GM21390 (cell line): ENCODE data around the gene TMEM215.

Source experiments
- ATAC-seq: cut with Tn5 transposase; IDR thresholded peaks from one replicate; pipeline ENCODE4 v1.9.1; 2021; ENCODE audit not compliant: unreplicated experiment

Gene TMEM215

DNA sequence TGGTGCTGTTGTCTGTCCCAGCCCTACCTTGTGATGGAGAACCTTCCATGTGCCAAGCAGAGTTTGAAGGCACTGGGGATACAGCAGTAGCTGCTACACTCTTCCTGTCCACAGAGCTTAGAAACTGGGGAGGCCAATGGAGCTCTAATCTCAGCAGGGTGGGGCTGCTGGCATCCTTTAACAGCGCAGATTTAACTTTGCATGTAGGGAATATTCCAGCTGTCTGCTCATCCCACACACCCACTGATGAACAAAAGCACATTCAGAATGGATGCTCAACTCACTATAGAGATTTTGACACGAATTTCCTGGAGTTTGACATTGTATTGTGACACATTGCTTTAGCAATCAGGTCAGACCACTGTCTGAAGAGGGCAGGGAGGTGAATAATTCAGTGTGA is 49.0 kb downstream of the TMEM215 start:
- ATAC-seq: no peak
